Activated CD4-positive, alpha-beta T cell treated with anti-CD3 and anti-CD28 coated beads, Interleukin-2, amount 50 U/mL, for 48 hours (primary cell): ENCODE results near the gene IL22RA1.

Experiments used
- DNase-seq, 2 experiments: peaks; one replicate each; pipeline ENCODE4 v3.0.0-alpha.2; 2020

Gene IL22RA1, protein sequence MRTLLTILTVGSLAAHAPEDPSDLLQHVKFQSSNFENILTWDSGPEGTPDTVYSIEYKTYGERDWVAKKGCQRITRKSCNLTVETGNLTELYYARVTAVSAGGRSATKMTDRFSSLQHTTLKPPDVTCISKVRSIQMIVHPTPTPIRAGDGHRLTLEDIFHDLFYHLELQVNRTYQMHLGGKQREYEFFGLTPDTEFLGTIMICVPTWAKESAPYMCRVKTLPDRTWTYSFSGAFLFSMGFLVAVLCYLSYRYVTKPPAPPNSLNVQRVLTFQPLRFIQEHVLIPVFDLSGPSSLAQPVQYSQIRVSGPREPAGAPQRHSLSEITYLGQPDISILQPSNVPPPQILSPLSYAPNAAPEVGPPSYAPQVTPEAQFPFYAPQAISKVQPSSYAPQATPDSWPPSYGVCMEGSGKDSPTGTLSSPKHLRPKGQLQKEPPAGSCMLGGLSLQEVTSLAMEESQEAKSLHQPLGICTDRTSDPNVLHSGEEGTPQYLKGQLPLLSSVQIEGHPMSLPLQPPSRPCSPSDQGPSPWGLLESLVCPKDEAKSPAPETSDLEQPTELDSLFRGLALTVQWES

DNA sequence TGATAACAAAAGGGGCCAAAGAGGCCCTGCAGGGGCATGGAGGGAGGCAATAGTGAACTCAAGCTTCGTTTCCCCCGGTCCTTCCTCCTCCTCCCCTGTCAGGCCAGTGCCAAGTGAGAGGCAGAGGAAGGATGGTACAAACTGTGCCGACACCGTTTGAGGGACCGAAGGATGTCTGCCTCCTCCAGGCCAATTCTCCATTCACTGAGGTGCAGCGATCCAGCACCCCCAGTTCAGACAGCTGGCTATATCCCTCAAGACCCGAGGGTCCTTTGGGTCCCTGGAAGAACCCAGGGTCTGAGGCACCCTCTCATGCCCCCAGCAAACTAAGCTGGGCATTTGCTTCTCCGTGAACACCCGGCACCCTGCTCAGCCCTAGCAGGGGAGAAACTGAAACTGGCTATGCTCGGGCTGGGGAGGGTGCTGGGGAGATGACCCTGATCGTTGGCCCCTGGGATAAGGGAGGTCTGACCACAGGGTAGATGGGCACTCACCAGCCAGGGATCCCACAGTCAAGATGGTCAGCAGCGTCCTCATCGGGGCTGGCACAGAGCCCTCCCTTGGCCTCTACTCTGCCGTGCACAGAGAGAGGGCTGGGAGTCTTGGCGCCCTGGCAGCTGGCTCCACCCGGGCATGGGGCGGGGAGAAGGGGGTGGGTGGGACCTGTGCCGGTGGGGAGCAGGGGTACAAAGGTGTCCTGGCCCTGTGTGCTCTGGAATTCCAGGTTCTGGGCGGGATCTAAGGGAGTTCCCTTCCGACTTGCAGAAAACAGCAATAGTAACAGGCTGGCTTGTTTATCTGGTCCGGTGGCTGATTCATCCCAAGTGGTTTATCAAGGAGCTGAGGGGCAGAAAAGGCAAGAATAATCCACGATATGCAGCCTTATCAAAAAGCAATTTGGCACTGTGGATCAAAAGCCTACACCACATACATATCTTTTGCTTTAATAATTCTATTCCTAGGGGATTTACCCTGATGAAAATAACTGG lies at the start of gene IL22RA1:
TSS of gene IL22RA1 (minus strand) at position 595 of the 989 bp plus-strand sequence. CDS start at position 537, 58 bp downstream.
- no peak for DNase-seq

DNA sequence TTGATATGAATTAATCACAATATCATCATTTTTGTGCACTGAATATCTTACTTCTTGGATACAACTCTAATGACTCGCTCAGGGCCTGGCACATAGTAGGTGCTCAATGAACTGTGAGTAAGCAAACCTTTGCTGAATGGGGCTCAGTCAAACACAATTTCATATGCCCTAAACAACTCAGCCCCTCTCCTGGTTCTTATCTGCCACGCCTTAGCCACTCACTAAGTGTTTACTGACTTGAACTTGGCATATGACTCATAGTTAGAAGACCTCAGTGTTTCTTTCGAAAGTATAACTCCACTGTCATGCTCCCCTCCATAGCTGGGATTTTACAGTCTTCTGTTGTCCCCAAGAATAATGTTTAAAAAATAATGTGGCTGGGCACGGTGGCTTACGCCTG lies 48.9 kb upstream of the IL22RA1 start:
- peak; percentile 31 to 55 for DNase-seq

DNA sequence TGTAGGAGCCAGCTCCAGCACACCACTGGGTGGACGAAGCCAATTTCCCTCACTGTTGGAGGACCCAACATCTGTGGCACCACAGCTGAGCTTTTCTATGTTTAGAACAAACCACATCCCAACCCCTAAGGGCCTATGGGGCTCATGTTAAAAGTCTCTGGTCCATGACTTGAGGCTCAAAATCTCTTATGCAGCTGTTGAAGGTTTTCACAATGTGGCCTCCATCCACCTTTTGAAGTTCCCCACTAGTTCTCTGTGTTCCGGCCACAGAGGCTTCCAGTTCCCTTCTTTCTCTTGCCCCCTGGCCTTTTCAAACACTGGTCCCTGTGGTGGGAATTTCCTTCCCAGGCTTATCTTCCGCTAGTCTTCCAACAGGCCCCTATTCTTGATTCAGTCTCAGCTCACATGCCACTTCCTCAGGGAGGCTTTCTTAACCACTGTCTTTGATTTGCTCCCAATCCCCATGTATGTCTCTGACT lies 48.1 kb upstream of the IL22RA1 start:
- no peak for DNase-seq

DNA sequence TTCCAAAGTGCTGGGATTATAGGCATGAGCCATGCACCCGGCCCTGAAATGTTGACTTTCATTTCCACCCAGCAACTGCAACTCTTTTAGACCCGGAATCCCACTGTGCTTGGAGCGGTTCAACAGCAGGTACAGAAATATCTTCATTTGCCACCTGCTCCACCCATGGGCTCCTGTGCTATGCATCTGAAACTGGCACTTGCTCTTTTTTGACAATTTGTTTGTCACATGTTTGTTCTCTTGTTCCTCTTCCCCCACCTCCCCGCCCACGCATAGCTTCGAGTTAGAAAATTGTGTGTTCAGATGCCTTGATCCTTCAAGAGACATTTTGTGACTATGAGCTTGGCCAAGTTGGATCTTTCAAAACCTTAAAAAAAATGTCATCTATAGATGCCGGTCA lies 46.6 kb upstream of the IL22RA1 start:
- DNase-seq, result peak in 1 of 2 experiments; percentile 39

DNA sequence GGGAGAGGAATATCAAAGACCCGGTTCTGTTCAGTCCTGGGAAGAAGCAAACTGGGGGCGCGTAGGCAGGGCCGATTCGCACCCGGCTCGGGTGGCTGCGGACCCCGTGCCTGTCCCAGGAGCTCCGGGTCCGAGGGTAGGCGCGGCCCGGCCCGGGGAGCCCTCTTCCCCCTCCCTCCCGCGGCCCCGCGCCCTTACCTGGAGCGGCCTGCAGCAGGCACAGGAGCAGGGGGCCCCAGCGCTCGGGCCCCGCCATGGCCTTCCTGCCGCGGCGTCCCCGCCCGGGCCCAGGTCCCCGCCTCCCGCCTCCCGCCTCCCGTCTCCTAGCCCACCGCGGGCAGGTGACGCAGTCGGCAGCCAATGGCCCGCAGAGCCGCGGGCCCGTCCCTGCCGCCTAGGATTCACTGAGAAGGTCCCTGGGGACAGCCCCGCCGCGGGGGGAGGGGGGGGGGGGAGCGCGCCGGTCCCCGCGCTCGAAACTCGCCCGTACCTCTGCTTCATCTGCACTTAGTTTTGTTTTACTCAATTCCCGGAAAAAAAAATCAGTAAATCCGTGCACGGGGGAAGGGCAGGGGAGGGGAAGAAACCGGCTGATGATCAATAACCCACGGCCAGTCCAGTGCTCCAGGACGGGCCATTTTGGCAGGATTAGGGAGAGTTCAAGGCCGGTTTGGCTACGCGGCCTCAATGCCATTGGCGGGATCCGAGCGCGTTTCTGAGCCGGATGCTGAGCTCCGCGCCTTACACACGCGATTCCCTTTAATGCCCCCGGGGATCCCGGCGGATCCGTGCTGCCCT lies 44.3 kb upstream of the IL22RA1 start, which contains the start of gene IFNLR1:
TSS of gene IFNLR1 (minus strand) at position 297 of the 798 bp plus-strand sequence. CDS start at position 256, 41 bp downstream.
- peak; percentile 82 to 85 for DNase-seq

DNA sequence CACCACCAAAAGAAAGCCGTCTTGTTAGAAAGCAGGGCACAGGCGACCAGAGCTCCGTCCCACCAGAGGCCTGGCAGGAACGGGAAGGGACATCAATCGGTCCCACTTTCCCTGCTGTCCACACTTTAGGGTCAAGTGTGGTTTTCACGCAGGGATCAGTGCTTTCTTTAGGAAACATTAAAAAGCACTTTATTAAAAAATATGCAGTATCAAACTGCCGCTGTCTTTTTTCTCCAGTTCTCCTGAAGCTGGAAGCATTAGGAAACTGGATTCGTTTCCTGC lies 43.7 kb upstream of the IL22RA1 start:
- no peak for DNase-seq

DNA sequence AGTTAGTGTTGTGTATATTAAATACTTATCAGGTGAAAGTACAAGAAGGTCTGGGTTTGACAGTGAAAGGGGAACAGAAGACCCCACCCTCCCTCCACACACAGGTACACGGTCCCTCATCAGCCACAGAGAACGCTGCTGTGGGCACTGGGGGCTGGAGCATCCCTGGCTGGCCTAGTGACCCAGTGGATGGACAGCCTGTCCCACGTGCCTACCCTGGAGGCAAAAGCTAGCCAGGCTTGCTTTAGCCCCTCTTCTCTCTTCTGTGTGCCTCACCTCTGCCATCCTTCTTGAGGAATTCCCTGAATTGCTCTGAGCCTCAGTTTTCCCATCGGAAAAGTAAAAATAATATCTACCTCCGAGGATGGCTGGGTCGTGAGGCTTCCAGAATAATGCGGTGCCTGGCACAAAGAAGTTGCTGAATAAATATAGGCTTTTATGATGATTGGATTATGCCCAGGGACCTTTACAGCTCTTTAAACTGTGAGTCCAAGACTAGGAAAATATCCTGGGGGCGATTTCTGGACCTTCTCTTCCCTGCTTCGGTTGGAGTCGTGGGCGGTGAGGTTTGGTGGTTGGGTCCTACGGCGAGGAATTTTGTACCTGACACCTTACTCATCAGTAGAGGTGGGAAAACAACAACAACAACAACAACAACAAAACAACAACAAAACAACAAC lies 43.2 kb upstream of the IL22RA1 start:
- no peak for DNase-seq

DNA sequence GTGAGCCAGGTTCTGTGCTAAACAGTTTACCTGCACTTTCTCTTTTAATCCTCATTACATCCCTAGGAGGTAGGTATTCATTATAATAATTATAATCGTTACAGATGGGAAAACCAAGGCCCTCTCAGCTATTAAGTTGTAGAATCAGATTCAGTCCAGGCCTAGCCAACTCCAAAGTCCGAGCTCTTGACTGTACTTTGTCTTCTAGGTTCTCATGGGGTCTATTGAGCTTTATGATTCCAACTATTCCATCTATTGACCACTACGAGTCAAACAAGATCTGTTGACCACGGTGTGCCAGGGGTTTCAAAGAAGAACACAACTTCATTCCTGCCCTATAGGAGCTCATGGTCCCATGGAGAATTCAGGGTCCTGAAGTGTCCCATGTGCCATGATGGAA lies 42.1 kb upstream of the IL22RA1 start:
- DNase-seq, result no peak

DNA sequence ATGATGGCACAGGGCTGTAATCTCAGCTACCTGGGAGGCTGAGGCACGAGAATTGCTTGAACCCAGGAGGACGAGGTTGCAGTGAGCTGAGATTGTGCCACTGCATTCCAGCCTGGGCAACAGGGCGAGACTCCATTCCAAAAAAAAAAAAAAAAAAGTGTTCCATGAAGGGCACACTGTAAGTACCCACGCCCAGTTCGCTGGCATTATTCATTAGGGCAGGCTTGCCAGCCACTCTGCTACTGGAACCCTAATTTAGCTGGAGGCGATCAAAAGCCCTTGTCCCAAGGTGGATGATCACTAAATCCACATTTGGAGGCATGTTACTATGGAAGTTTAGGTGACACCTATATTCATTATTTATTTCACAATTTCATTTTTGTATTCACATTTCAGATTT lies 39.1 kb upstream of the IL22RA1 start:
- no peak for DNase-seq

DNA sequence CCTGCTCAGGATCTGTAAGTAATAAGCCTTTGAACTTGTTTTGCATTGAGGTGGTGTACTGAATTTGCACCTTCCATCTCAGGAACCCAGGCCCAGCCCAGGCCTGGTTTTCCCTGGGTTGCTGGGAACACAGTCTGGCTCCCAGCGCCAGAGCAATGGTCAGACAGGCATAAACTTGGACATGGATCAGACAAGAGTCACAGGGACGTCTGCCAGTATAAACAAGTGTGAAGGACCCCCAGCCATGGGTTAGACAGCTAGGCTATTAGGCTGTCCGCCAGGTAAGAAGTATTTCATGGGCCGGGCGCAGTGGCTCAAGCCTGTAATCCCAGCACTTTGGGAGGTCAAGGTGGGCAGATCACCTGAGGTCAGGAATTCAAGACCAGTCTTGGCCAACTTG lies 38.7 kb upstream of the IL22RA1 start:
- no peak for DNase-seq

DNA sequence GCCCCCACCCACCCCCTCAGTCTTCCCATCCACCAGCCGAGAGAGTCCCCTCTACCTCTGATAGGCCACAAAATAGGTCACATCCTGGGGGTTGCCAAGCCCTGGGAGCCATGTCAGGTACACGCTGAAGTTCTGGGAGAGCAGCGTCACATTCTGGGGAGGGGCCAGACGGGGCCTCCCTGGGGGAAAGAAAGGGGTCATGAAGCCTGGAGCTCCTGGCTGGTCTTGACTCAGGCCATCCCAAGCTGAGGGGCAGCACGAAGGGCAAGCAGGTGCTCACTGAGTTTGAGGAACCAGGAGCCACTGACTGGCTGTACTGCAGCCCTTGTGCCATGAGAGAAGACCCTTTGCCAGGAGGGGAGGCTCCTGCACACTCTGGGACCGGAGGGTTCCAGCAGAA lies 37.7 kb upstream of the IL22RA1 start:
- DNase-seq, result no peak

DNA sequence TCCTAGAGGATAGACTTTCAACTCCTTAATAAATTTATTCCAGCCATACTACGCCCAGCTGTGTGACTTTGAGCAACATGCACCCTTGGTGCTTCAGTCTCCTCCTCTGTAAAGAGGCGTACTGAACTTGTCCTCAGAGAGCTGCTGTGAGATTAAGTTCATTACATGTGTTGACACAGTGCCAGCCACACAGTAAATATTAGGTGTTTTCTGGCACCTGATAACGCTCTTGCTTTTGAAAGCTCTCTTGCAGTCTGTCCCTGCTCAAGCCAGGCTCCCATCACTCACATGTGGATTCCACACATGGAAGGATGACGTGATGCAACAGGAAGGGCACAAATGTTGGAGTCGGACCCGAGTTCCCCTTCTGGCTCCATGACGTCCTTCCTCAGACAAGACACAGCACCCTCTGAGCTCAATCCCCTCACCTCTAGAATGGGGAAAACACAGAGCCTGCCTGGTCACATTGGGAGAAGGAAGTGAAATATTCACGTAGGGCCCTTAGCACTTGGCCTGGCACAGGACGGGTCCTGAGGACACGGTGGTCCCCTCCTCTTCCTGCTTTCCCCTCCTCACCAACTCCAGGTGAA lies 36.4 kb upstream of the IL22RA1 start:
- no peak for DNase-seq

DNA sequence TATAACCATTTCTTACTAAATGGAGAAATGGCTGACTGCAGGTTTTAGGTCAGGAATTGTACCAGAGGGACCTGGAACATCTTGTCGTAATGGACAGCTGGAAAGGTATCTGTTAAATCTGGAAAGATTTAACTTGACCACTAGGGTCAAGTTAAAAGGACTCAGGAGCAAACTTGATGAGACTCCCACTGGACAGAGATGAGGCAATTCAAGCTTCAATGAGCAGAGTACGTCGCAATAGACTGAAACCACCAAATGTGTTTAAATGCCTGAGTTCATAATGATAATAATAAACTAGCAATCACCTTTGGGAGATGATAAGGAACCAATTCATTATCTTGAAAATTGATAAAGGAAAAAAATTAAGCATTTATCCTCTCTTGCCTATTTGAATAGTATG lies 35.5 kb upstream of the IL22RA1 start:
- no peak for DNase-seq

DNA sequence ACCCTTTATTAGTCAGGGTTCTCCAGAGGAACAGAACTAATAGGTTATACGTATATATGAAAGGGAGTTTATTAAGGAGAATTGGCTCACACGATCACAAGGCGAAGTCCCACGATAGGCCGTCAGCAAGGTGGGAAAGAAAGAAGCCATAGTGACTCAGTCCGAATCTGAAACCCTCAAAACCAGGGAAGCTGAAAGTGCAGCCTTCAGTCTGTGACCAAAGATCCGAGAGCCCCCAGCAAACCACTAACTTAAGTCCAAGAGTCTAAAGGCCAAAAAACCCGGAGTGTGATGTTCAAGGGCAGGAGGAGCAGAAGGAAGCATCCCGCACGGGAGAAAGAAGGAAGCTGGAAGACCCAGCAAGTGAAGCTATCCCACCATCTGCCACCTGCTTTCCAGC lies 34.2 kb upstream of the IL22RA1 start:
- DNase-seq, result no peak

DNA sequence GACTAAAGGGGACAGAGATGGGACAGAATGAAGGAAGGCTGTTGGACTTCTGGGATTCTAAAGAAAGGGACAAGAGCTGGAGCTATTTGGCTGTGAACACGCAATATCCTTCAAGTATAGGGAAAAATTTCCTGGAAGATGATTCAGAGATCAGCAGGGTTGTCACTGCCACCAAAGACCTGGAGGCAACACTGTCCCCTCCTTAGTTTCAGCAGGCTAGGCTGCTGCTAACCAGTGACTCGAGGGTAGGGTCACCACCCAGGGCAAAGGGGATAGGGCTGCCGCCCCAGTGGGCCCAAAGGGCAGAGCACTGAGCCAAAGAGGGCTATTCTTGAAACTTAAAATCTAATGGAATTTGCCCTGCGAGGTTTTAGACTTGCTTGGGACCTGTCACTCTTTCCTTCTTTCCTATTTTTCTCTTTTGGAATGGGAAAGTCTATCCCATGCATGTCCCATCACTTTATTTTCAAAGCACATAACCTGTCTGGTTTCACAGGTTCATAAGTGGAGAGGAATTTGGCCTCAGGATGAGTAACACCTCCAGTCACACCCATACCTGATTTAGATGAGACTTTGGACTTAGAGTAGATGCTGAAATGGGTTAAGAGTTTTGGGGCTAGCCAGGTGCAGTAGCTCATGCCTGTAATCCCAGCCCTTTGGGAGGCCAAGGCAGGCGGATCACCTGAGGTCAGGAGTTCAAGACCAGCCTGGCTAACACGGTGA lies 32.3 kb upstream of the IL22RA1 start:
- DNase-seq, result no peak

DNA sequence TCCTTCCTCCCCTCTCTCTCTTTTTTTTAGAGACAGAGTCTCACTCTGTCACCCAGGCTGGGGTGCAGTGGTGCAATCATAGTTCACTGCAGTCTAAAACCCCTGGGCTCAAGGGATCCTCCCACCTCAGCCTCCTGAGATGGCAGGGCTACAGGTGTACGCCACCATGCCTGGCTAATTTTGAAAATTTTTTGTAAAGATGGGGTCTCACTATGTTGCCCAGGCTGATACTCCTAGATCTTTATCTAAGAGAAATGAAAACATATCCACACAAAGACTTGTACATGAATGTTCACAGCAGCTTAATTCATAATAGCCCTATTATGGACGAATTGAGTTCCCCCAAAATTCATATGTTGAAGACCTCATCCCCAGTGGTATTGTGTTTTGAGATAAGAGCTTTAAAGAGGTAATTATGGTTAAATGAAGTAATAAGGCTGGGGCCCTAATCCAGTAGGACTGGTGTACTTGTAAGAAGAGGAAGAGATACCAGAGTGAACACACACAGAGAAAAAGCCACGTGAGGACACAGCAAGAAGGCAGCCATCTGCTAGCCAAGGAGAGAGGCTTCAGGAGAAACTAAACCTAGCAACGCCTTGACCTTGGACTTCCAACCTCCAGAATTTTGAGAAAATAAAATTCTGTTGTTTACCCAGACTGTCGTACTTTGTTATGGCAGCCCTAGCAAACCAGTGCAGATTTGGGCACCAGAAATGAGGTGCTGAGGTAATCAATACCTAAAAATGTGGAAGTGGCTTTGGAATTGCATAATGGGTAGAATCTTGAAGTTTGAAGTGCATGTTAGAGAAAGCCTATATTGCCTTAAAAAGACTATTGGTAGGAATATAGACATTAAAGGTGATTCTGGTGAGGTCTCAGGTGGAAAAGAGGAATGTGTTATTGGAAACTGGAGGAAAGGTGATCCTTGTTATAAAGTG lies 31.0 kb upstream of the IL22RA1 start:
- no peak for DNase-seq

DNA sequence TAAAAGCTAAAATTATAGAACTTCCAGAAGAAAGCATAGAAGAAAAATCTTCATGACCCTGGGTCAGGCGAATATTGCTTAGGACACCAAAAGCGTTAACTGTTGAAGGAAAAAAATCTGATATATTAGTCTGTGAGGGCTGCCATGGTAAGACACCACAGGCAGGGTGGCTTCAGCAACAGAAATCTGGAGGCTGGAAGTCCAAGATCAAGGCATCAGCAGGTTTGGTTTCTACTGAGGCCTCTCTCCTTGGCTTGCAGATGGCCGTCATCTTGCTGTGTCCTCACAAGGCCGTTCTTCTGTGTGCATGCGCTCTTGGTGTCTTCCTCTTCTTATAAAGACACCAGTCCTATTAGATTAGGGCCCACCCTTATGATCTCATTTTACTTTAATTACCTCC lies 29.7 kb upstream of the IL22RA1 start:
- no peak for DNase-seq

DNA sequence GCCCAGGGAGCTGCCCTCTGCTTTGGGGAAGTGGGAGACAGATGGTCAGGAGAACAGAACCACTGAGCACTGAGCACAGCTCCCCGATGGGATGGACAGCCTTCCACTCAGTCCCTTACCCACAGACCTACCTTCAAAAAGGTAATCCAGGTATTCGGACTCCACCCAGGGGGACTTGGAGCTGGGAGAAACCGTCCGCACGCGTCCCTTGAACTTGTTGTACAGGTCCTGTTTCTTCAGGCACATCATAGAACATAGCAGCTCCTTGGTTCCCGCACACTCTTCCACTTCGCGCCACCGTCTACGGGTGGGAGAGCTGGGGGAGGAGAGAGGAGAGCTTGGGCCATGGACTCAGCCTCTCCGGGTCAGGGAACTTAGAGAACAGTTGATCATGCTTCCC lies 26.3 kb upstream of the IL22RA1 start:
- DNase-seq, result no peak

DNA sequence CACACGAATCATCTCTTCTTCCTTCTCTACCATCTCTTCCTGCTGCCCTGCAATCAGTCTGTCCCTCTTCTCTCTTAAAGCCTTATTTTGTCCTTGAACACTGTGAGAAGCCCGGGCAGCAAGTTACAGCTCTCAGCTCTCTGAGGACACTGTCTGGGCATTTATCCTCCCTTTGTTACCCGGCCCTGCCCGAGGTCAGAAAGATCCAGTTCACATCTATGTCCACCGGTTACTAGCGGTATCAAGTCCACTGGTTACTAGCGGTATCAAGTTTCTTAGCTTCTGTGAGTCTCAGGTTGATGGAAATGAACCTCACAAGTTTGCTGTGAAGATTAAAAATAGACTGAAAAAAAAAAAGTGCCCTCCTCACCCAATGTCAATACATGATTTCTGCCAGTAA lies 25.3 kb upstream of the IL22RA1 start:
- DNase-seq, result no peak

DNA sequence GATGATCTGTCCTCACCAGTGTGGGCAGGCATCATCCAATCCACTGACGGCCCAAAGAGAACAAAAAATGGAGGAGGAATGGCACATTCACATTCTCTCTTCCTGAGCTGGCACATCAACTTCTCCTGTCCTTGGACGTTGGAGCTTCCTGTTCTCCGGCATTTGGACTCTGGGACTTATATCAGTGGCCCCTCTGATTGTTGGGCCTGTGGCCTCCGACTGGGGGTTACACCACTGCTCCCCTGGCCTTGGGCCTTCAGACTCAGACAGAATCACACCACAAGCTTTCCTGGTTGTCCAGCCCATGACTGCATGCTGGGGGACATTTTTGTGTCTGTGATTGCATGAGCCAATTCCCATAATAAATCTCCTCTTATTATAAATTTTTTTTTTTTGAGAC lies 24.1 kb upstream of the IL22RA1 start:
- no peak for DNase-seq
